GM06990 (cell line): ENCODE measurements around the gene FUT7.

Experiments
- DNase-seq: peaks from one replicate; pipeline ENCODE4 v3.0.0-alpha.2; 2011; ENCODE audit not compliant: insufficient read length; ENCODE audit errors: extremely low read depth
- H3K27me3 ChIP-seq: replicated peaks from 2 replicates; pipeline ENCODE4 v1.6.0; 2011; ENCODE audit warnings: low read length; ENCODE audit not compliant: control insufficient read depth, insufficient read depth
- H3K36me3 ChIP-seq: 2 replicates; pipeline ENCODE4 v1.5.1; 2011; ENCODE audit warnings: low read length; ENCODE audit not compliant: control insufficient read depth, insufficient read depth
- H3K4me3 ChIP-seq: replicated peaks from 2 replicates; pipeline ENCODE4 v1.5.1; 2011; ENCODE audit warnings: low read depth, mild to moderate bottlenecking, control low read depth, low read length
- TF ChIP-seq, protein P1 (sequence below): IDR thresholded peaks from 2 replicates; pipeline ENCODE4 v1.5.1; 2011; ENCODE audit warnings: low read length, control low read depth, mild to moderate bottlenecking, inconsistent platforms; ENCODE audit not compliant: insufficient read depth, poor library complexity, severe bottlenecking

The FUT7 gene

DNA sequence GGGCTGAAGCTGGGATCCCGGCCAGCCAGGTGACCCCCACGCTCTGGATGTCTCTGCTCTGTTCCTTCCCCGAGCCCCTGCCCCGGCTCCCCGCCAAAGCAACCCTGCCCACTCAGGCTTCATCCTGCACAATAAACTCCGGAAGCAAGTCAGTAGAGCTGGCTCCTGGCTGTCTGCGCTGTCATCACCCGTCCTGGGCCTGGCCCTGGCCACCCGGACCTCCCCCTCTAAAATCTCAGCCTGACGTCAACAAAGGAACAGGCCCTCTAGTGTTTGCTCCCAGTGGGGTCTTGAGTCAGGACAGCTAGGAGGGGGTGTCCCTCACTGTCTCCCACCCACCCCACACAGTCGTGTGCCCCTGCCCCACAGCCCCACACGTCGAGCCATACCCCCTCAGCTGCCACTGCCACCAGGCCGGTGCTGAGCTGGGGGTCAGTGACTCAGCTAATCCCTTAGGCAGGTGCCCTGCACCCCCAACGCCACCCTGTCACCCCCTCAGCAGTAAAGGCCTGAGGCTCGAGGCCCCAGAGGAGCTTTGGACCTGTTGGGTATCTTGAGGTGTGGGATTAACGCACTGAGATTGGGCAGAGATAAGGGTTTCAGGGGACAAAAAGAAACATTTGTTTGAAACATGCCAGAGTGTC is 50.2 kb downstream of the FUT7 start:
- Histone ChIP-seq H3K36me3 (no peaks in the 10 kb centered on the region), H3K27me3 (no peaks in the 10 kb centered on the region; the same call in 1 of the 2 replicates), H3K4me3 (no peak overlapping the region)
- no peak for DNase-seq
- TF ChIP-seq, protein P1, sequence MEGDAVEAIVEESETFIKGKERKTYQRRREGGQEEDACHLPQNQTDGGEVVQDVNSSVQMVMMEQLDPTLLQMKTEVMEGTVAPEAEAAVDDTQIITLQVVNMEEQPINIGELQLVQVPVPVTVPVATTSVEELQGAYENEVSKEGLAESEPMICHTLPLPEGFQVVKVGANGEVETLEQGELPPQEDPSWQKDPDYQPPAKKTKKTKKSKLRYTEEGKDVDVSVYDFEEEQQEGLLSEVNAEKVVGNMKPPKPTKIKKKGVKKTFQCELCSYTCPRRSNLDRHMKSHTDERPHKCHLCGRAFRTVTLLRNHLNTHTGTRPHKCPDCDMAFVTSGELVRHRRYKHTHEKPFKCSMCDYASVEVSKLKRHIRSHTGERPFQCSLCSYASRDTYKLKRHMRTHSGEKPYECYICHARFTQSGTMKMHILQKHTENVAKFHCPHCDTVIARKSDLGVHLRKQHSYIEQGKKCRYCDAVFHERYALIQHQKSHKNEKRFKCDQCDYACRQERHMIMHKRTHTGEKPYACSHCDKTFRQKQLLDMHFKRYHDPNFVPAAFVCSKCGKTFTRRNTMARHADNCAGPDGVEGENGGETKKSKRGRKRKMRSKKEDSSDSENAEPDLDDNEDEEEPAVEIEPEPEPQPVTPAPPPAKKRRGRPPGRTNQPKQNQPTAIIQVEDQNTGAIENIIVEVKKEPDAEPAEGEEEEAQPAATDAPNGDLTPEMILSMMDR = no peak

DNA sequence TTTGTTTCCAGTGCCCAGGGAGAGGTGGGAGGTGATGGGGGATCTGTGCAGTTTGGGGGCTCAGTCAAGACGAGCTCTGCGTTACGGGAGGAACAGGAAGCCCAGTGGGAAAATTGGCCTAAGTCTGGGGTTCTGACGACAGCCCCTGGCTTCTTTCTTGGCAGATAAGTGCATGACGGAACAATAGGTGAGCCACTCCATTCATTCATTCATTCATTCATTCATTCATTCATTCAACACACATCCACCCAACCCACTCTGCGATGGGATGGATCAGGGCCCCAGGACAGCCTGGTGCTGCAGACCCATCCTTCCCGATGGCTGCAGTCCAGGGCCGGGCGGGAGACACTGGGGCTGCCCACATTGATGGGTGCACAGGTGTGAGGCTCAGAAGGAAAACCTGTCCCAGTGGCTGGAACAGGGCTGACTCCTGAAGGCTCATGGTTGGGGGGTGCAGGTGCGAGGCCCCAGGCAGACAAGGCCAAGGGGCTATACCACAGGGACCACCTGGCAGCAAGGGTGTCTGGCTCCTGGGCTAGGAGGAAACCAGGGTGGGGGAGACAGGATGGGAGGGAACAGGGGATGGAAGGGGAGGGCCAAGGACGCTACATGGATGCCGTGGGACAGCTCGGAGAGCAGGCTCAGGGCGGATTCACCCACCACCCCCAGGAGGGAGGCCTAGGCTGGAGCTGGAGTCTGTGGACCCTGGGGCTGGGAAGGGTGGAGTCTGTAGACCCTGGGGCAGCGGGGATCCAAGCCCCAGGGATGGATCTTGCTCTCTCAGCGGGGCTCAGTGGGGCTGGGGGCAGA is 51.0 kb downstream of the FUT7 start:
- Histone ChIP-seq H3K27me3 (no peaks in the 10 kb centered on the region; the same call in 1 of the 2 replicates), H3K36me3 (no peaks in the 10 kb centered on the region), H3K4me3 (no peak overlapping the region)
- TF ChIP-seq, protein P1 = no peak
- DNase-seq = no peak
